SU-DHL-6 (cell line): ENCODE measurements around the gene IL10RB.

ENCODE experiments used
- H2AFZ ChIP-seq: fragments of 200-600 bp; sonication (generic); 2 replicates; pipeline ENCODE4 v1.6.1; 2014; ENCODE audit warnings: low read depth, mild to moderate bottlenecking, moderate library complexity, mixed read lengths, antibody characterized with exemption, low read length; ENCODE audit not compliant: severe bottlenecking
- H3F3A ChIP-seq: fragments of 200-600 bp; shearing (Covaris generic); 2 replicates; pipeline ENCODE4 v1.6.0; 2016; ENCODE audit warnings: antibody characterized with exemption, mild to moderate bottlenecking; ENCODE audit not compliant: insufficient read depth
- H3K27ac ChIP-seq: fragments of 200-600 bp; sonication (generic); 2 replicates; pipeline ENCODE4 v1.5.1; 2016; ENCODE audit warnings: low read depth, mild to moderate bottlenecking, low read length, moderate library complexity, mixed read lengths
- H3K27me3 ChIP-seq: fragments of 200-600 bp; sonication (generic), shearing (Covaris generic); 2 replicates; pipeline ENCODE4 v1.6.0; 2014; ENCODE audit warnings: mild to moderate bottlenecking, low read length
- H3K36me3 ChIP-seq: fragments of 200-600 bp; sonication (generic); 2 replicates; pipeline ENCODE4 v1.6.1; 2014; ENCODE audit warnings: mild to moderate bottlenecking, low read length, mixed read lengths
- H3K4me2 ChIP-seq: fragments of 300-600, 200-600 bp; shearing (Covaris generic), sonication (generic); 2 replicates; pipeline ENCODE4 v1.6.0; 2014; ENCODE audit warnings: low read length, low read depth, mild to moderate bottlenecking; ENCODE audit not compliant: poor library complexity, severe bottlenecking
- H3K4me3 ChIP-seq: fragments of 200-600 bp; sonication (generic); 2 replicates; pipeline ENCODE4 v1.5.1; 2014; ENCODE audit warnings: antibody characterized with exemption, low read length, mild to moderate bottlenecking, mixed read lengths; ENCODE audit not compliant: insufficient read depth, poor library complexity, severe bottlenecking
- H3K79me2 ChIP-seq: fragments of 200-600 bp; sonication (generic); 2 replicates; pipeline ENCODE4 v1.6.1; 2014; ENCODE audit warnings: mild to moderate bottlenecking, low read length, moderate library complexity; ENCODE audit not compliant: insufficient read depth
- H3K9ac ChIP-seq: fragments of 200-600 bp; sonication (generic); 2 replicates; pipeline ENCODE4 v1.7.0; 2014; ENCODE audit warnings: mild to moderate bottlenecking, low read length
- H3K9me2 ChIP-seq: fragments of 200-600 bp; sonication (generic); replicated peaks from 2 replicates; pipeline ENCODE4 v1.6.1; 2014; ENCODE audit warnings: low read length; ENCODE audit not compliant: insufficient read depth
- H3K9me3 ChIP-seq: fragments of 200-600 bp; sonication (generic); 2 replicates; pipeline ENCODE4 v1.6.1; 2014; ENCODE audit warnings: low read length, mixed read lengths; ENCODE audit not compliant: insufficient read depth
- H4K20me1 ChIP-seq: fragments of 200-600 bp; sonication (generic); 2 replicates; pipeline ENCODE4 v1.6.1; 2014; ENCODE audit warnings: low read depth, mild to moderate bottlenecking, antibody characterized with exemption, low read length, moderate library complexity, mixed read lengths
- CTCF ChIP-seq: fragments of 200-600 bp; sonication (generic); IDR thresholded peaks from one replicate; pipeline ENCODE4 v1.5.1; 2017; ENCODE audit warnings: antibody characterized with exemption, mild to moderate bottlenecking, low read length, moderate library complexity; ENCODE audit not compliant: insufficient read depth, poor library complexity, severe bottlenecking
- EZH2phosphoT487 ChIP-seq: fragments of 200-600 bp; sonication (generic), shearing (Covaris generic); conservative IDR thresholded peaks from 2 replicates; pipeline ENCODE4 v1.6.1; 2018; ENCODE audit warnings: mild to moderate bottlenecking, antibody characterized with exemption, low read length, moderate library complexity, mixed read lengths

The IL10RB gene

GRCh38 chr21:33266050-33266788 is at the start of gene IL10RB:
IL10RB (plus strand) TSS chr21:33266367; CDS start chr21:33266466, 99 bp downstream.
- H3K9me2 ChIP-seq = no peaks in the 10 kb centered on the region
- no peaks in the 10 kb centered on the region for H4K20me1 ChIP-seq
- no peak for TF ChIP-seq CTCF
- no peak for TF ChIP-seq EZH2phosphoT487
- H3K27ac ChIP-seq = peak within 1 kb of the TSS; percentile 78
- peak within 1 kb of the TSS; percentile 65 for H3K4me3 ChIP-seq
- peak within 1 kb of the TSS; percentile 81 for H3K9ac ChIP-seq
- peak within 1 kb of the TSS; percentile 25 for H2AFZ ChIP-seq
- H3K27me3 ChIP-seq = no peaks in the 10 kb centered on the region
- H3K79me2 ChIP-seq = peaks cover 22% of the 10 kb centered on the region; the same call in 1 of the 2 replicates
- 0 out of 2 replicates have a peak, but pooled peaks cover 4% of the 10 kb centered on the region for H3K36me3 ChIP-seq
- H3F3A ChIP-seq = peaks cover 49% of the 10 kb centered on the region
- peak within 1 kb of the TSS; percentile 82 for H3K4me2 ChIP-seq
- no peaks in the 10 kb centered on the region for H3K9me3 ChIP-seq

- Histone ChIP-seq H3K9me3 (no peaks in the 10 kb centered on the region), H3K4me2 (peak overlapping the region; percentile 57), H4K20me1 (no peaks in the 10 kb centered on the region), H3K36me3 (no peaks in the 10 kb centered on the region), H3K4me3 (no peak overlapping the region), H2AFZ (no peak overlapping the region), H3K9me2 (no peaks in the 10 kb centered on the region), H3K27ac (peak overlapping the region; percentile 85), H3K27me3 (no peaks in the 10 kb centered on the region), H3F3A (peaks cover 39% of the 10 kb centered on the region), H3K79me2 (no peaks in the 10 kb centered on the region), H3K9ac (no peak overlapping the region)
- no peak for TF ChIP-seq EZH2phosphoT487
- TF ChIP-seq CTCF = no peak
Measured at GRCh38 chr21:33217138-33217520, 49.0 kb upstream of the IL10RB start.

- no peak overlapping the region for H3K4me3 ChIP-seq
- no peaks in the 10 kb centered on the region for H3K36me3 ChIP-seq
- no peak overlapping the region for H2AFZ ChIP-seq
- H3K4me2 ChIP-seq = no peak overlapping the region
- peaks cover 25% of the 10 kb centered on the region for H3F3A ChIP-seq
- no peak overlapping the region for H3K9ac ChIP-seq
- no peaks in the 10 kb centered on the region for H3K79me2 ChIP-seq
- H3K9me2 ChIP-seq = no peaks in the 10 kb centered on the region
- H3K27me3 ChIP-seq = no peaks in the 10 kb centered on the region
- H4K20me1 ChIP-seq = no peaks in the 10 kb centered on the region
- H3K9me3 ChIP-seq = no peaks in the 10 kb centered on the region
- no peak overlapping the region for H3K27ac ChIP-seq
- TF ChIP-seq CTCF (no peak), EZH2phosphoT487 (no peak)
Measured at GRCh38 chr21:33219300-33219699, 46.9 kb upstream of the IL10RB start.
